ENCODE data around the gene DYNC2I2.
"Not testable (repeated sequence)": the region's sequence is repeated elsewhere in the genome, so short reads cannot be mapped to it uniquely, and the experiment has no call there.

DYNC2I2 gene

DNA sequence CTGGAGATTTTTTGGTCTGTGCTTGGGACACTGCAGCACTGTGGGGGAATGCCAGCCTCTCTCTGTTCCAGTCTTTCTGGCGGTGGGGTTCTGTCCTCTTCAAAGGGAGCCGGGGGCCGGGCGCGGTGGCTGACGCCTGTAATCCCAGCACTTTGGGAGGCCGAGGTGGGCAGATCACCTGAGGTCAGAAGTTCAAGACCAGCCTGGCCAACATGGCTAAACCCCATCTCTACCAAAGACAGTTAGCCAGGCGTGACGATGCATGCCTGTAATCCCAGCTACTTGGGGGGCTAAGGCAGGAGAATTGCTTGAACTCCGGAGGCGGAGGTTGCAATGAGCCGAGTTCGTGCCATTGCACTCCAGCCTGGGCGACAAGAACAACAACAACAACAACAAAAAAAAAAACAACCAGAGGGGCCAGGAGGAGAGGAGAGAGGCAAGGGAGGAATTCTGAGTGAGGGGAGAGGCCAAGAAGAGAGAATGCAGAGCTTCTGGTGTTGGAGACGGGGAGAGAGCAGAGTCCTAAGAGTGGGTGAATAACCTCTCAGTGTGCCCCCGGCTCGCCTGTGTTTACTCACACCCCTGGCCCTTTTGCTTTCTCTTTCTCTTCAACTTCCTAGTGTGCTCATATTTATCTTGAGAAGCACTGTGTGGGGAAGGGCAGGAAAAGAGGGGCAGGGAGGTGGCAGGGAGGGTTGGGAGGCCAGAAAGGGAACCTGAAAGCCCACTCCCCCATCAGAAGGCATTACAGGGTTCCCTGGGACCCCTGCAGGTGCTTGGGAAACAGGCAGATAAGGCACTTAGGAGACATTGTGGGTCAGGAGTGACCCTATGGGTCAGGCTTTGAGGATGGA is 29.2 kb upstream of the DYNC2I2 start:
- DNase-seq: no peak

GRCh38 chr9:128684325-128685199 is 27.9 kb upstream of the DYNC2I2 start:
- DNase-seq: no peak

GRCh38 chr9:128684065-128684324 is 27.3 kb upstream of the DYNC2I2 start:
- DNase-seq: no peak

DNA sequence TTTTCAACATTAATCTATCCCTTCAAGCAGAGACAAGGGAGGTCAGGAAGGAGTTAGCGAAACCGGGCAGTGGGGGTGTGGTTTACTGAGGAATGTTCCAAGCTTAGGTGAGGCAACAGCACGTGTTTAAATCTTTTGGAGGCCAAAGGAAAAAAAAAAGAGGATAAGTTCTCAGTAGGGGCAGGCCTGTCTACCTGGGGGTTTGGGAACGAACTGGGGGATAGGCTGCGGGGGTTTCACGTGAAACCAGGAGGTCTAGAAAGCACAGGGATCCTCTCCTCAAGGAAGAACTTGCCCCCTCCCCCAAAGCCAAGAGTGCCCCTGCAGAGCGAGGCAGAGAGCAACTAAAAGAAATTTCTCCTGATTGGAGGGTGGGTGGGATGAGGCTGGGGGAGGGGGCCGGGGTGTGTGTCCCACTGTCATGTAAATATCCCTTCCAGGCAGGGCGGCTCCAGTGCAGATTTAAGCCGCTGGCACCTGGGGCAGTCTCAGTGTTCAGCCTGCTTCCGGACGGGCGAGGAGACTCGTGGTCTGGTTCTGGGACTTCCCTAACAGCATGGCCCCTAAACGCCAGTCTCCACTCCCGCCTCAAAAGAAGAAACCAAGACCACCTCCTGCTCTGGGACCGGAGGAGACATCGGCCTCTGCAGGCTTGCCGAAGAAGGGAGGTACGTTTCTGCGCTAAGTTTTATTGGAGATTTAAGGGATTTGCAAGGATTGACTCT is 26.9 kb upstream of the DYNC2I2 start:
- DNase-seq: no peak

DNA sequence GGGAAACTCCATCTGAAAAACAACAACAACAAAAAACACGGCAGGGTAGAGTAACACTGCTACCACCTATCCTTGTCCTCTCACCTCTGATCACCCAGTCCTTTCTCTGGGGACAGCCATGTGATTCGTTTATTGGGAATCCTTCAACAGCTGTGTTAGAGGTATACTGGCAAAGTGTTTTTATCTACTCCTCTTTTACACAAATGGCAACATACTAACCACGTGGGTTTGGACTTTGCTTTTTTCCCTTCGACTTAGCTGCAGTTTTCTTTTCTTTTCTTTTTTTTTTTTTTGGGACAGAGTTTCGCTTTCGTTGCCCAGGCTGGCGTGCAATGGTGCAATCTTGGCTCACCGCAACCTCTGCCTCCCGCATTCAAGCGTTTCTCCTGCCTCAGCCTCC is 21.1 kb upstream of the DYNC2I2 start:
- no peak for DNase-seq

DNA sequence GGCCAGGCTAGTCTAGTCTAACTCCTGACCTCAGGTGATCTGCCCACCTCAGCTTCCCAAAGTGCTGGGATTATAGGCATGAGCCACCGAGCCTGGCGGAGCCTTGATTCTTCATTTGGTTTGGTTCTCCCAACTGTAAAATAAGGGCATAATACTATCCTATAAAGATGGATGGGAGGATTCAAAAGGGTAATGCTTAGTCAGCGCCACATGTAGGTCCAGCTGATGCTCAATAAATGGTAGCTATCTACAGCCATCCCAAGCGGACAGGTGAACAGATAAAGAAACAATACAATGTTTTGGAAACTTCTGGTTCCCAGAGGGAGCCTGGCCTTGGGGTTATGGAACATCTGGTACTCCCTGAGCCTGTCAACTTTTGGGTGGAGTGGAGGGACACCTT is 18.7 kb upstream of the DYNC2I2 start:
- no peak for DNase-seq

- DNase-seq: no peak
These were observed 13.1 kb upstream of the DYNC2I2 start for GRCh38 chr9:128669786-128670185.

DNA sequence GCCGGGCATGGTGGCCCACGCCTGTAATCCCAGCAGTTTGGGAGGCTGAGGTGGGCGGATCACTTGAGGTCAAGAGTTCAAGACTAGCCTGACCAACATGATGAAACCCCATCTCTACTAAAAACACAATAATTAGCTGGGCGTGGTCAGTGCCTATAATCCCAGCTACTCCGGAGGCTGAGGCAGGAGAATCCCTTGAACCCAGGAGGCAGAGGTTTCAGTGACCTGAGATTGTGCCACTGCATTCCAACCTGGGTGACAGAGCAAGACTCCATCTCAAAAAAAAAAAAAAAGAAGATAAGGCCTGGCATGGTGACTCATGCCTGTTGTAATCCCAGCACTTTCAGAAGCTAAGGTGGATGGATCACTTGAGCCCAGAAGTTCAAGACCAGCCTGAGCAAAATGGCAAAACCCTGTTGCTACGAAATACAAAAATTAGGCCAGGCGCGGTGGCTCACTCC is 9.9 kb upstream of the DYNC2I2 start:
- not testable (repeated sequence) for DNase-seq

DNA sequence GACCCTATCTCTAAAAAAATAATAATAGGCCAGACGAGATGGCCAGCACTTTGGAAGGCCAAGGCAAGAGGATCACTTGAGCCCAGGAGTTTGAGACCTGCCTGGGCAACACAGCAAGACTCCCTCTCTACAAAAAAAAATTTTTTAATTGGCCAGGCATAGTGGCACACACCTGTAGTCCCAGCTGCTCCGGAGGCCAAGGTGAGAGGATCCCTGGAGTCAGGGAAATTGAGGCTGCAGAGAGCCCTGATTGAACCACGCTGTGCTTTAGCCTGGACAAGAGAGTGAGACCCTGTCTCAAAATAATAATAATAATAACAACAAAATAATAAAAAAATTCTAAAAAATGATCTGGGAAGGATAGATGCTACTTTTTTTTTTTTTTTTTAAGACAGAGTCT is 1.1 kb upstream of the DYNC2I2 start:
- no peak for DNase-seq

GRCh38 chr9:128657344-128657704 is 677 bp upstream of the DYNC2I2 start:
- DNase-seq: no peak

- no peak for DNase-seq
These were observed 2.2 kb downstream of the DYNC2I2 start for GRCh38 chr9:128654481-128654880.

GRCh38 chr9:128653908-128654307 is 2.7 kb downstream of the DYNC2I2 start:
- no peak for DNase-seq

DNA sequence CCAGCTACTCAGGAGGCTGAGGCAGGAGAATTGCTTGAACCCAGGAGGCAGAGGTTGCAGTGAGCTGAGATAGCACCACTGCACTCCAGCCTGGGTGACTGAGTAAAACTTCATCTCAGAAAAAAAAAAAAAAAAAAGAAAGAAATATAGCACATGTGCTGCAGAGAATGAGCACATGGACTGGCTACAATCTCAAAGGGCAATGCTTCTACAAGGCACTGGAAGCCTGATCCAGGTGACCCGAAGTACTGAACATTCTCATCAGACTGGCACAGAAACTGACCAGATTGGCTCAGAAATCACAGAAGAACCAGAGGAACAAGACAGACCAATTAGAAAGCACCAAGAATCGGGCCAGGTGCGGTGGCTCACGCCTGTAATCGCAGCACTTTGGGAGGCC is 4.8 kb downstream of the DYNC2I2 start:
- DNase-seq: no peak

- not testable (repeated sequence) for DNase-seq
These were observed 8.4 kb downstream of the DYNC2I2 start for GRCh38 chr9:128648206-128648605.

- DNase-seq: no peak
These were observed 12.9 kb downstream of the DYNC2I2 start for GRCh38 chr9:128643519-128644300.

DNA sequence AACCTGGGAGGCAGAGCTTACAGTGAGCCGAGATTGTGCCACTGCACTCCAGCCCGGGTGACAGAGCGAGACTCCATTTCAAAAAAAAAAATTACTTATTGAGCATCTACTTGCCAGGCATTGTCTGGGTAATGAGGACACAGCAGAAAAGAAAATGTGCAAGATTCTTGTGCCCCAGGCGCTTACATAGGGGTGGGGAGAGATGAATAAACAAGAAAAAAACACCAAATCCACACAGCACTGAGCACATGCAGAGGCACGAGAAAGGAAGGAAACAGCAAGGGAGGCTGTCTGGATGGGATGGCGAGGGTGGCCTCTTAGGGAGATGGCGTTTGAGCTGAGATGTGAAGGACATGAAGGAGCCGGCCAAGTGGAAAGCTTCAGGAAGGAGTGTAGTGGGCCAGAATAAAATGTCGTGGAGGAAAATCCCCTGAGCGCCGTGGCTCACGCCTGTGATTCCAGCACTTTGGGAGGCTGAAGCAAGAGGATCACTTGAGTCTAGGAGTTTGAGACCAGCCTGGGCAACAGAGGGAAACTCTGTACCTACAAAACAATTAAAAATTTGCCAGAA is 13.9 kb downstream of the DYNC2I2 start:
- no peak for DNase-seq

GRCh38 chr9:128640603-128641002 is 16.0 kb downstream of the DYNC2I2 start:
- no peak for DNase-seq

GRCh38 chr9:128638580-128638979 is 18.1 kb downstream of the DYNC2I2 start:
- DNase-seq: no peak

- DNase-seq: no peak
These were observed 19.0 kb downstream of the DYNC2I2 start for GRCh38 chr9:128637656-128638055.

- peak; percentile 26 for DNase-seq
These were observed 19.8 kb downstream of the DYNC2I2 start for GRCh38 chr9:128636556-128637530.

DNA sequence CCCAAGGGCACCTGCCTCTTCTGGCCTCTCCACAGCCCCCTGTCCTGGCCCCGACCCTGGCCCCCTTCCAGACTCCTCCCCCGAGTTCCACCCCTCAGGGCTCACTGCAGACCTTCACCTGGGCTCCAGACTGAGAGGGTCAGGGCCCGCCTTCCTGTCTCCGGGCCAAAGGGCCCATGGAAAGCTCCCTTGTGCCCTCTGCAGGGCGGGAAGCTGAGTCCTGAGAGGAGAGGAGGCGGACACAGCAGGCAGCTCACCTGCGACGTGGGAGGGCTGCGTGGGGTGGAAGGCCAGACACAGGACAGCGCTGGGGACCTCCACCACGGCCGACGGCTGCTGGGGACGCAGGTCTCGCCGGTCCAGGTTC is 20.6 kb downstream of the DYNC2I2 start:
- DNase-seq: no peak

Measured in DMS 273 treated with DMSO at 0.1 percent for 48 hours (cell line).